SKM-1 (cell line): Measurements from ENCODE around the gene APOH.
"Not testable (repeated sequence)": the region's sequence is repeated elsewhere in the genome, so short reads cannot be mapped to it uniquely, and the experiment has no call there.

Experiments used
- DNase-seq: peaks from one replicate; lab custom pipeline; 2025; ENCODE audit not compliant: unreplicated experiment; lab: John Stamatoyannopoulos, UW

APOH gene

GRCh38 chr17:66228887-66229782 is at the start of gene APOH:
Gene APOH (minus strand): TSS chr17:66229415. CDS start chr17:66229379, 36 bp downstream.
- DNase-seq: no peak

- no peak for DNase-seq
Observed at GRCh38 chr17:66277191-66277590, 48.0 kb upstream of the APOH start.

GRCh38 chr17:66276328-66276937 is 47.2 kb upstream of the APOH start:
- DNase-seq: no peak

- no peak for DNase-seq
Observed at GRCh38 chr17:66275651-66276050, 46.4 kb upstream of the APOH start.

DNA sequence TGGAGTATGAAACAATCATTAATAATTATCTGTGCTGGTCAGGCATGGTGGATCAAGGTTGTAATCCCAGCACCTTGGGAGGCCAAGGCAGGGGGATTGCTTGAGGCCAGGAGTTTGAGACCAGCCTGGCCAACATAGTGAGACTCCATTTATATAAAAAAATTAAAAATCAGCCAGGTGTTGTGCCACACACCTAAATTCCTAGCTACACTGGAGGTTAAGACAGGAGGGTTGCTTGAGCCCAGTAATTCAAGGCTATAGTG is 44.3 kb upstream of the APOH start:
- DNase-seq: no peak

GRCh38 chr17:66272811-66273585 is 43.8 kb upstream of the APOH start:
- DNase-seq: no peak

DNA sequence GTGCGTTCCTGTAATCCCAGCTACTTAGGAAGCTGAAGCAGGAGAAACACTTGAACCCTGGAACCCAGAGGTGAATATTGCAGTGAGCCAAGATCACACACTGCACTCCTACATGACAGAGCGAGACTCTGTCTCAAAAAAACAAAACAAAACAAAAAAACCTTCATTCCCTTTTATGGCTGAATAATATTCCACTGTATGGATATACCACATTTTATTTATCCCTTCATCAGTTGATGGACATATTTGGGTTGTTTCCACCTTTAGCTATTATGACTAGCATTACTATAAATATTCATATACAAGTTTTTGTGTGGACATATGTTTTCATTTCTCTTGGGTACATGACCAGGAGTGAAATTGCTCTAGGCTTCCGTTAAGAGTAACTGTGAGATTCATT is 42.3 kb upstream of the APOH start:
- no peak for DNase-seq

DNA sequence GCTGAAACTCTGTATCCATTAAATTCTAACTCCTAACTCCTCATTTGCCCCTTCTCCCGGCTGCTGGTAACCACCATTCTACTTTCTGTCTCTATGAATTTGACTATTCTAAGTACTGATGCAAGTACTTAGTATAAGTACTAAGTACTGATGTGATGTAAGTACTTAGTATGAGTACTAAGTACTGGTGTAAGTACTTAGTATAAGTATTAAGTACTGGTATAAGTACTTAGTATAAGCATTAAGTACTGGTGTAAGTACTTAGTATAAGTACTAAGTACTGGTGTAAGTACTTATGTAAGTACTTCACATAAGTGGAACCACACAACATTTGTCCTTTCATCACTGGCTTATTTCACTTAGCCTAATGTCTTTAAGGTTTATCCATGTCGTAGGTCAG is 40.9 kb upstream of the APOH start:
- DNase-seq: no peak

DNA sequence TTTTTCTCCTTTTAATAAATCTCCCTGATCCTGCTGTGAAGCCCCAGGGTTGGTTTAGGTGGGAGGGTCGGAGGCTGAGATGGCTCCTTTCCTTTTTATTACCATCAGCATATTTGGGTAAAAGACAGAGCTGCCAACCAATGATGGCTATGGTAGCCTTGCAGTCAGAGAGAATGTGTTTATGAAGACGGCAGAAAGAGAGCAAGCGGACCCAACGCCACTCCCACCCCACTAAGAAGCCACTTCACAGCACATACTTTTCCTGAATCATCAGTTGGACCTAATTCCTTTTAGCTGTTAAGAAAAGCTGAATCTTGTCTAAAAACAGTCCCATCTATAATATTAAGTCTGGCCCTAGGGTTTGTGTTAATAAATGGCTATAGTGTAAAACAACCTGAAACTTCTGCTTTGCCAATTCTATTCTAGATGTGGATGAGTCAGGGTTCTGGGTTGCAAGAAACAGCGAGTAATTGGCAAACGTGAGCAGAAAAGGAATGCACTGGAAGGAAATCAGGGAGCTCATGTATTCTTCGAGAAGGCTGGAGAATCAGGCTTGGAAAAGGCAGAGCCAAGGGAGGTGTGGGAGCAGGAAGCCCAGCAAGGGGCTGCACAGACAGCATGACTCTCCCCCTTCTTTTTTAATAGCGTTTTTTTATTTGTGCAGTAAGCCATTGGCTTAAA is 39.2 kb upstream of the APOH start:
- no peak for DNase-seq

- no peak for DNase-seq
Observed at GRCh38 chr17:66264696-66265095, 35.5 kb upstream of the APOH start.

DNA sequence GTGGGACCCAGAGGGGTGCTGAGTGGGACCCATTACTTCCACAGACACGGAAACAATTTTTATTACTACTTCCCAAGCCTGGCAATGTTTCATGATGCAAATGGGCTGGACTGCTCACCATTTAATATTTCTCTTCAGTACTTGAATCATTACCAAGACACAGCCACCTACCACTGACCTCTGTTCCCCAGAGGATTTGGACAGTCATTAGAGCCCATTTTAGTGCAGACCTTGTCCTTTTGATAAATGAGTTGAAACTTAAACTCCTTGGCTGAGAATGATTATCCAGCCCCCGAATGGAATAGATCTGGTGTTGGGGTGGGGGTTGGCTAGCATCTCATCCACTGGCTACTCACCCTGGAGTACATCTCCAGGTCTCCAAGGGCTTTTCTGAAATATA is 33.6 kb upstream of the APOH start:
- no peak for DNase-seq

DNA sequence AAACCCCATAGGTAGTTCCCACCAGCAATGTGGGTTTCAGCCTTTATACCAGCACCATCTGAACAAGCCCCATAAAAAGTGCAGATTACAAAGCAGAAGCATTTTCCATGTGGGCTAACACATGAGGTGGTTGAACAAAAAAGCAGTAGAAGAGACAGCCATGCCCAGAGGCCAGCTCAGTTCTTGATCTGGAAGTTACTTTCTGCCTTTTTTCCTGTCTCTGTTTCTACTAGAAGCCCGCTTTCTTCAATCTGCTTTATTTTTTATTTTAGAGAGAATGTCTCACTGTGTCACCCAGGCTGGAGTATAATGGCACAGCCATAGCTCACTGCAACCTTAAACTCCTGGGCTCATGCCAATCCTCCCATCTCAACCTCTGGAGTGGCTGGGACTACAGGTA is 31.5 kb upstream of the APOH start:
- no peak for DNase-seq

- DNase-seq: no peak
Observed at GRCh38 chr17:66260275-66260674, 31.1 kb upstream of the APOH start.

GRCh38 chr17:66255527-66255971 is 26.3 kb upstream of the APOH start:
- no peak for DNase-seq

DNA sequence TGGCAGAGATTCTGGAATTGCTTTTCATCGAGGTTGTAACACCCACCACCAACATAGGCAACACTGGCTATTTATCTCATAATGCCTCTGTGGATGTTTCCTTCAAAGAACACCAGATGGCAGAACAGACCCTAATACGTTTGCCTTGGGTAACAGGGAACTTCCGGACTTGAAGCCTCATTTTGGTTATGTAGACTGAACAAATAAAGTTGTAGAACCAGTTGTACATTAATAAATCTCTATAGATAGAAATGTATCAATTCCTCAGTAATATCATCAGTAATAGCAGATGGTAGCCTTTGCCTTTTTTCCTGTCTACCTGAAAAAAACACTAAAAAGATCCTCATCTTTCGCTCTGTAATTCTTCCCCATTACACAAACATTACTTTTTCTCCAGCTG is 25.9 kb upstream of the APOH start:
- DNase-seq: peak; percentile 48

DNA sequence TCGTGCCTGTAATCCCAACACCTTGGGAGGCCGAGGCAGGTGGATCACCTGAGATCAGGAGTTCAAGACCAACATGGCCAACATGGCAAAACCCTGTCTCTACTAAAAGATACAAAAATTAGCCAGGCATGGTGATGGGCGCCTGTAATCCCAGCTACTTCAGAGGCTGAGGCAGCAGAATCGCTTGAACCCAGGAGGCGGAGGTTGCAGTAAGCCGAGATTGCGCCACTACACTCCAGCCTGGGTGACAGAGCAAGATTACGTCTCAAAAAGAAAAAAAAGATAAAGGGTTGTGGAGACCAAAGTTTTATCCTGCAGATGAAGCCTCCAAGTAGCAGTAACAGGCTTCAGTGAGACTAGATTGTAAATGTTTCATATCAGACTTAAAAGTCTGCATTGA is 24.2 kb upstream of the APOH start:
- DNase-seq: not testable (repeated sequence)

DNA sequence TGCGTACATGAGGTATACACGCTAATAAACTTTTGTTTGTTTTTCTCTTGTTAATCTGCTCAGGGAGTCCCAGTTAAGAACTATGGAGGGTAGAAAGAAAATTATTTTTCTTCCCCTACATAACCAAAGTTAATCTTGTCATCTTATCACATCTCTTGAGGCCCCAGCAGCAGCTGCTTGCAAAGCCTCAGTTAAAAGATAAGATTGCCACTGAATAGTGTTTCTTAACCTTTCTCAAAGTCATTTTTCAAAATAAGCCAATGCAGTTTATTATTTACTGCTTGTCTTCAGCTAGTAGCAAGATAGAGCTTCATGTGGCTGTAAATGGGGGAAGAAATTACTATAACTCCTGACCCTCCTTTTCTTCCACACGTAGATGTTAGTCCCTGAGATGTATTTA is 21.5 kb upstream of the APOH start:
- no peak for DNase-seq

DNA sequence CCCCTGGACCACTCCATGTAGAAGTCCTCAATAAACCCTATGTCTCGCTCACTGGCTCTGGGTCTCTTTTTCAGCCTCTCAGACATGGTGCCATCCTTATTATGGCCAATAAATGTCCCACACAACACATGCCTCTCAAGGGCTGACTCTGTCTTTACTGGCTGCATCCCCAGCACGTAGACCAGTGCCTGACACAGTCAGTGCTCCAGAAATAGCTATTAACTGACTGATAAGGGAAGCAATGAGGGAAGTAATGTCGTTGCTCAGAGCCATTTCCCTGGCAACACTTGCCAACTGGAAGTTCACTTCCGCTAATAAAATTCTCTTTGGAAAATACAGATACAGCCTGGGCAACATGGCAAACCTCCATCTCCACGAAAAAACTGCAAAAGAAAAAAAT is 19.1 kb upstream of the APOH start:
- no peak for DNase-seq

DNA sequence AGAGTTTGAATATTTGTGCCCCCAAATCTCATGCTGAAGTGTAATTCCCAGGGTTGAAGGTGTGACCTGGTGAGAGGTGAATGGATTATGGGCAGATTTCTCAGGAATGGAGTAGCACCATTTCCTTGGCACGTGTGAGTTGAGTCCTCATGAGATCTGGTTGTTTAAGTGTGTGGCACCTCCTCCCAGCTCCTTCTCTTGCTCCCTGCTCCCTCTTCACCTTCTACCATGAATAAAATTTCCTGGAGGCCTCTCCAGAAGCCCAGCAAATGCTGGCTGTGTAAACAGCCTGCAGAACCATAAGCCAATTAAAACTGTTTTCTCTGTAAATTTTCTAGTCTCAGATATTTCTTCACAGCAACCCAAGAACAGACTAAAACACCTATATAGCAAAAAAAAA is 12.6 kb upstream of the APOH start:
- DNase-seq: no peak

DNA sequence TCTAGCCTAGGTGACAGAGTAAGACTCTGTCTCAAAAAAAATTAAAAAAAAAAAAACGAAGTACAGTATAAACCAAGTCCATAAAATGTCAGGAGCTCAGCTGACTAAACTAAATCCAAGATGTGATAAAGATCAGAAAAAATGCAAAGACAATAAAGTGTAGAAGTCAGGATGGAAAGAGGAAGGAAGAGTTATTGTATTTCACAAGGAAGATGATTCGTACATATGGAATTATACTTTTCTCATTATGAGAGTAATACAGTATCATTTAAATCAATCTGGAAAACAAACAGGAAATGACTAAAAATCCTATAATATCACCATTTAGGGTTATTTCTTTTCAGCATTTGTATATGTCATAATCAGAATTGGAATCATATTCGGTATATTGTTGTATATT is 11.4 kb upstream of the APOH start:
- no peak for DNase-seq

DNA sequence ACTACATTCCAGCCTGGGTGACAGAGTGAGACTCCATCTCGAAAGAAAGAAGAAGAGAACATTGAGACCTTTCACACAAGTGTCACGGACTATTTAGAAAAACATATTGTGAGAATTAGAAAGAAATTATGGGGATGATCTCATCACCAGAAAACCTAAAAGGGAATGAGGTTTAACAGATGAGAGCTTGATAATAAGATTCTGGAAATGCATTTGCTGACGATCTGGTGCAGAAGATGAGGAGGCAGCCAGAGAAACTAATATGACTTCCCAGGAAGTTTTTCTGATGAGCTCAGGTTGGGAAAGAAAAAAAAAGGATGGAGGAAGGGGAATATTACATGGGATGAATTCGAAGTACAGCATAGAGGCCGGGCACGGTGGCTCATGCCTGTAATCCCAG is 10.8 kb upstream of the APOH start:
- no peak for DNase-seq
